Endothelial cell of umbilical vein (primary cell): ENCODE measurements around the gene ZNF385D. TPM values are rescaled to one million over a fixed set of nuclear protein-coding genes. Genes with fewer than 3 reads are reported as not detected.

Source experiments
- BruUV-seq: library from RNA; stranded (reverse); fragments of 400-500 nt; replicated peaks from 2 replicates; lab custom pipeline; 2021; lab: Mats Ljungman, UMichigan
- CTCF ChIA-PET: fragments of 300-600, 350-600 bp; sonication (Branson Sonifier 250); formaldehyde crosslinking; loops from one replicate; lab custom pipeline; 2021; ENCODE audit warnings: antibody characterized with exemption, inconsistent platforms; lab: Charles Lee
- POLR2A ChIA-PET: fragments of 300-600, 350-600 bp; sonication (Branson Sonifier 250); formaldehyde crosslinking; loops from one replicate; lab custom pipeline; 2021; ENCODE audit warnings: antibody characterized with exemption, inconsistent platforms; lab: Charles Lee
- DNase-seq: peaks from one replicate; pipeline ENCODE4 v3.0.0-alpha.2; 2011; ENCODE audit warnings: low read depth, low spot score
- FAIRE-seq: peaks from 2 replicates; lab custom pipeline; 2011; peaks lifted over from hg19 to GRCh38; lab: Jason Lieb, UNC
- H2AFZ ChIP-seq: 2 replicates; pipeline ENCODE4 v1.6.0; 2012; ENCODE audit warnings: low read depth, low read length, control low read depth, inconsistent platforms
- H3K27ac ChIP-seq: 2 replicates; pipeline ENCODE4 v1.5.1; 2011; ENCODE audit warnings: low read depth, mild to moderate bottlenecking, control low read depth, low read length, moderate library complexity; ENCODE audit not compliant: insufficient read depth
- H3K27me3 ChIP-seq, 2 experiments: 2 replicates each; pipeline versions ENCODE4 v1.6.0 to v1.6.1; 2011; ENCODE audit warnings: low read length in 2 of 2, mixed read lengths in 1 of 2; ENCODE audit not compliant: control insufficient read depth in 2 of 2, insufficient read depth in 2 of 2
- H3K36me3 ChIP-seq, 2 experiments: 2 replicates in 1 of 2; 3 replicates in 1 of 2; pipeline ENCODE4 v1.5.1; 2011; ENCODE audit warnings: low read length in 2 of 2, mild to moderate bottlenecking in 1 of 2, moderate library complexity in 1 of 2; ENCODE audit not compliant: control insufficient read depth in 2 of 2, insufficient read depth in 2 of 2; ENCODE audit errors: extremely low read depth in 1 of 2
- H3K4me1 ChIP-seq: 3 replicates; pipeline ENCODE4 v1.5.1; 2011; ENCODE audit warnings: mild to moderate bottlenecking, low read length; ENCODE audit not compliant: control insufficient read depth, insufficient read depth; ENCODE audit errors: extremely low read depth
- H3K4me2 ChIP-seq: 2 replicates; pipeline ENCODE4 v1.6.1; 2011; ENCODE audit warnings: low read length, control low read depth, mixed read lengths; ENCODE audit not compliant: insufficient read depth
- H3K4me3 ChIP-seq, 3 experiments: fragments of 200-600 bp in 1 of 3; sonication (generic), shearing (Covaris generic) in 1 of 3; replicated peaks in 1 of 3; 2 replicates each; pipeline ENCODE4 v1.5.1; 2011 to 2016; ENCODE audit warnings: control low read depth in 3 of 3, low read length in 3 of 3, mild to moderate bottlenecking in 2 of 3, inconsistent platforms in 1 of 3, low read depth in 1 of 3, moderate library complexity in 1 of 3; ENCODE audit not compliant: insufficient read depth in 1 of 3
- H3K79me2 ChIP-seq: 2 replicates; pipeline ENCODE4 v1.6.0; 2012; ENCODE audit warnings: low read length, inconsistent platforms; ENCODE audit not compliant: control insufficient read depth, insufficient read depth
- H3K9ac ChIP-seq: replicated peaks from 2 replicates; pipeline ENCODE3; 2011; ENCODE audit warnings: low read length, control low read depth; ENCODE audit not compliant: insufficient read depth; ENCODE audit errors: extremely low read depth
- H3K9me1 ChIP-seq: replicated peaks from 3 replicates; pipeline ENCODE4 v1.6.0; 2011; ENCODE audit warnings: mild to moderate bottlenecking, low read length; ENCODE audit not compliant: control insufficient read depth, insufficient read depth; ENCODE audit errors: extremely low read depth
- H3K9me3 ChIP-seq: replicated peaks from 2 replicates; pipeline ENCODE4 v1.5.1; 2012; ENCODE audit warnings: low read length, inconsistent platforms; ENCODE audit not compliant: control insufficient read depth, insufficient read depth
- H4K20me1 ChIP-seq: replicated peaks from 2 replicates; pipeline ENCODE3; 2011; ENCODE audit warnings: mild to moderate bottlenecking, low read length; ENCODE audit not compliant: control insufficient read depth, insufficient read depth; ENCODE audit errors: extremely low read depth
- CTCF ChIP-seq, 2 donors: IDR thresholded peaks; 1 replicate in 1 of 2; 2 replicates in 1 of 2; pipeline ENCODE4 v1.5.1; 2011; ENCODE audit warnings: low read length in 2 of 2, mild to moderate bottlenecking in 2 of 2, moderate library complexity in 2 of 2, control low read depth in 1 of 2, inconsistent platforms in 1 of 2, low read depth in 1 of 2; ENCODE audit not compliant: insufficient read depth in 1 of 2; ENCODE audit errors: extremely low read depth in 1 of 2
- EZH2 ChIP-seq: IDR thresholded peaks from 2 replicates; pipeline ENCODE4 v1.6.1; 2012; ENCODE audit warnings: borderline replicate concordance, low read depth, mild to moderate bottlenecking, moderate library complexity, low read length, inconsistent platforms; ENCODE audit not compliant: severe bottlenecking
- FOS ChIP-seq: IDR thresholded peaks from 2 replicates; pipeline ENCODE4 v1.6.1; 2011; ENCODE audit warnings: mild to moderate bottlenecking, low read length, moderate library complexity, borderline replicate concordance; ENCODE audit not compliant: insufficient read depth
- GATA2 ChIP-seq: IDR thresholded peaks from 2 replicates; pipeline ENCODE4 v1.7.0; 2011; ENCODE audit warnings: low read depth, mild to moderate bottlenecking, moderate library complexity, mixed read lengths, low read length; ENCODE audit not compliant: insufficient read length, insufficient read depth
- JUN ChIP-seq: IDR thresholded peaks from 2 replicates; pipeline ENCODE4 v1.6.1; 2011; ENCODE audit warnings: borderline replicate concordance, low read depth; ENCODE audit not compliant: insufficient read length, insufficient read depth
- MAX ChIP-seq: IDR thresholded peaks from 2 replicates; pipeline ENCODE4 v1.6.1; 2011; ENCODE audit not compliant: insufficient read depth, insufficient read length
- MYC ChIP-seq: IDR thresholded peaks from one replicate; pipeline ENCODE4 v1.6.1; 2011; ENCODE audit warnings: mild to moderate bottlenecking, low read depth, low read length
- POLR2A ChIP-seq: IDR thresholded peaks from 2 replicates; pipeline ENCODE4 v1.6.1; 2012; ENCODE audit warnings: low read depth, mild to moderate bottlenecking, control low read depth, low read length
- POLR2AphosphoS5 ChIP-seq: IDR thresholded peaks from 2 replicates; pipeline ENCODE4 v1.6.1; 2012; ENCODE audit warnings: low read depth, mild to moderate bottlenecking, control low read depth, low read length, moderate library complexity; ENCODE audit not compliant: insufficient read depth
- dilution Hi-C: fragments of 300-500 bp; cut with MboI; formaldehyde crosslinking; loops from one replicate; pipeline ENCODE4 v1.15.0; 2019; ENCODE audit warnings: low sequenced_read_pairs; ENCODE audit not compliant: extremely low pct_ligation_motif_present
- intact Hi-C: fragments of 100-400 bp; cut with micrococcal nuclease; formaldehyde crosslinking; loops from one replicate; pipeline ENCODE4 v1.10.0; 2022
- polyA plus RNA-seq, 4 experiments: library from polyadenylated mRNA; depleted of rRNA in 3 of 4; stranded (reverse) in 3 of 4; unstranded in 1 of 4; fragments of >200 nt; gene quantifications; 2 replicates each; pipeline versions ENCODE4 v1.2.1 to v1.2.3, GENCODE V29; 2011 to 2012; ENCODE audit warnings: missing spikeins in 1 of 4
- total RNA-seq: library from RNA; stranded (reverse); gene quantifications from 2 replicates; pipeline ENCODE4 v1.2.3, GENCODE V29; 2021

Gene ZNF385D
- total and polyA plus RNA-seq, 2 donors (not counting 3 experiments of a cell fraction or from before 2014, with no cell fraction given) = not detected

GRCh38 chr3:21390856-21391255 is 360.2 kb downstream of the ZNF385D start:
- BruUV-seq = no TSS peak
- no peaks in the 10 kb centered on the region for H4K20me1 ChIP-seq
- no peaks in the 10 kb centered on the region for H3K9me3 ChIP-seq
- FAIRE-seq (no peak), DNase-seq (no peak)
- dilution Hi-C loops (no loop called here), intact Hi-C loops (no loop called here)
- H3K79me2 ChIP-seq = no peaks in the 10 kb centered on the region
- H3K9ac ChIP-seq = no peak overlapping the region
- no peaks in the 10 kb centered on the region for H3K27me3 ChIP-seq
- H3K4me3 ChIP-seq = no peak overlapping the region
- POLR2A ChIA-PET = no interaction called here
- no peak overlapping the region for H2AFZ ChIP-seq
- no peak for TF ChIP-seq GATA2
- no peak for TF ChIP-seq POLR2A
- TF ChIP-seq FOS = no peak
- TF ChIP-seq CTCF (IDR thresholded peaks at IDR 0.05; ENCODE audit: extremely low read depth in 1 of 2, insufficient read depth in 1 of 2, low read depth in 1 of 2, low read length in 2 of 2) = no peak
- TF ChIP-seq EZH2 = no peak
- no peak for TF ChIP-seq MAX
- TF ChIP-seq POLR2AphosphoS5 = no peak
- TF ChIP-seq MYC = no peak
- TF ChIP-seq JUN = no peak
- H3K4me1 ChIP-seq = no peaks in the 10 kb centered on the region
- no peaks in the 10 kb centered on the region for H3K36me3 ChIP-seq
- CTCF ChIA-PET = no interaction called here
- no peak overlapping the region for H3K27ac ChIP-seq
- no peak overlapping the region for H3K4me2 ChIP-seq
- no peaks in the 10 kb centered on the region for H3K9me1 ChIP-seq
